Stimulated activated naive B cell treated with anti-CD40 and anti-IgM and Interleukin-4, amounts not matched to agents 10 μg/mL and 1 μg/mL and 100 μg/mL, for 72 hours (primary cell): ENCODE data around the gene NLRP10.

Experiments used
- ATAC-seq, 2 donors: fragments of 150-1000 bp; cut with Tn5 transposase; replicated peaks; 2 replicates each; pipeline ENCODE4 v1.10.0; 2021; ENCODE audit warnings: moderate library complexity in 1 of 2
- DNase-seq: peaks from one replicate; pipeline ENCODE4 v3.0.0; 2021
- H3K27ac Mint-ChIP-seq: one replicate; pipeline ENCODE4 v1.8.0; 2022; ENCODE audit warnings: mild to moderate bottlenecking, mixed read lengths
- H3K27me3 Mint-ChIP-seq, 2 donors: one replicate each; pipeline ENCODE4 v1.8.0; 2022; ENCODE audit warnings: mixed read lengths in 2 of 2
- H3K36me3 Mint-ChIP-seq, 2 donors: one replicate each; pipeline ENCODE4 v1.8.0; 2022; ENCODE audit warnings: mixed read lengths in 2 of 2, mild to moderate bottlenecking in 1 of 2
- H3K4me1 Mint-ChIP-seq, 2 donors: one replicate each; pipeline ENCODE4 v1.8.0; 2022; ENCODE audit warnings: mixed read lengths in 2 of 2, mild to moderate bottlenecking in 1 of 2
- H3K4me3 Mint-ChIP-seq, 2 donors: one replicate each; pipeline ENCODE4 v1.8.0; 2022; ENCODE audit warnings: mild to moderate bottlenecking in 2 of 2, mixed read lengths in 2 of 2, moderate library complexity in 1 of 2
- H3K9me3 Mint-ChIP-seq, 2 donors: one replicate each; pipeline ENCODE4 v1.8.0; 2022; ENCODE audit warnings: mixed read lengths in 2 of 2, mild to moderate bottlenecking in 1 of 2

The NLRP10 gene, protein sequence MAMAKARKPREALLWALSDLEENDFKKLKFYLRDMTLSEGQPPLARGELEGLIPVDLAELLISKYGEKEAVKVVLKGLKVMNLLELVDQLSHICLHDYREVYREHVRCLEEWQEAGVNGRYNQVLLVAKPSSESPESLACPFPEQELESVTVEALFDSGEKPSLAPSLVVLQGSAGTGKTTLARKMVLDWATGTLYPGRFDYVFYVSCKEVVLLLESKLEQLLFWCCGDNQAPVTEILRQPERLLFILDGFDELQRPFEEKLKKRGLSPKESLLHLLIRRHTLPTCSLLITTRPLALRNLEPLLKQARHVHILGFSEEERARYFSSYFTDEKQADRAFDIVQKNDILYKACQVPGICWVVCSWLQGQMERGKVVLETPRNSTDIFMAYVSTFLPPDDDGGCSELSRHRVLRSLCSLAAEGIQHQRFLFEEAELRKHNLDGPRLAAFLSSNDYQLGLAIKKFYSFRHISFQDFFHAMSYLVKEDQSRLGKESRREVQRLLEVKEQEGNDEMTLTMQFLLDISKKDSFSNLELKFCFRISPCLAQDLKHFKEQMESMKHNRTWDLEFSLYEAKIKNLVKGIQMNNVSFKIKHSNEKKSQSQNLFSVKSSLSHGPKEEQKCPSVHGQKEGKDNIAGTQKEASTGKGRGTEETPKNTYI

DNA sequence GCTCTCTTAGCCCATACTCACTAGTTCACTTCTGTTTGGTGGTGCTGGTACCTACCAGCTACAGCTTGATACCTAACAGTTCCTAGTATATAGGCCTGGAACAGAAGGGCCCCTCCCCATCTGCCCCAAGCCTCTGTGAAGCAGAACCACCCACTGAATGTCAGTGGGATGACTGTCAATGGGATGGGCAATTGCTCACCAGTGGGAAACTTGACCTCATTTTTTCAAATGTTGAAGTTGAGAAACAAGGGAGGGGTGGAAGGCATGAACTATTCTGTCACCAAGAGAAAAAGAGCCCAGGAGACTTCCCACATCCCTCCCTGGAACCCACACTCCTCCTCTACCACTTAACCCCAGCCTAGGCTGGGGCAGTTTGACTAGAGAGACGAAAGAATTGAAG is at the start of gene NLRP10:
NLRP10 (minus strand) TSS at position 62 of the 400 bp plus-strand sequence. CDS start 1,952 bp downstream, outside the sequence.
- H3K4me3 Mint-ChIP-seq, result no peak within 1 kb of the TSS
- no peaks in the 10 kb centered on the region for H3K36me3 Mint-ChIP-seq
- no peak within 1 kb of the TSS for H3K27ac Mint-ChIP-seq
- no peak for ATAC-seq
- DNase-seq, result no peak
- no peaks in the 10 kb centered on the region for H3K9me3 Mint-ChIP-seq
- H3K4me1 Mint-ChIP-seq, result no peaks in the 10 kb centered on the region
- peaks cover 28 to 46% of the 10 kb centered on the region in 2 donors for H3K27me3 Mint-ChIP-seq

- no peak for DNase-seq
- Mint-ChIP-seq H3K4me1 (peaks cover 4 to 7% of the 10 kb centered on the region in 2 donors), H3K9me3 (no peaks in the 10 kb centered on the region), H3K36me3 (peaks cover 0 to 3% of the 10 kb centered on the region in 2 donors), H3K27me3 (peaks cover 38 to 61% of the 10 kb centered on the region in 2 donors), H3K4me3 (no peak overlapping the region), H3K27ac (no peak overlapping the region)
- ATAC-seq, result no peak
These were observed 48.6 kb upstream of the NLRP10 start for GRCh38 chr11:8013833-8014232.

DNA sequence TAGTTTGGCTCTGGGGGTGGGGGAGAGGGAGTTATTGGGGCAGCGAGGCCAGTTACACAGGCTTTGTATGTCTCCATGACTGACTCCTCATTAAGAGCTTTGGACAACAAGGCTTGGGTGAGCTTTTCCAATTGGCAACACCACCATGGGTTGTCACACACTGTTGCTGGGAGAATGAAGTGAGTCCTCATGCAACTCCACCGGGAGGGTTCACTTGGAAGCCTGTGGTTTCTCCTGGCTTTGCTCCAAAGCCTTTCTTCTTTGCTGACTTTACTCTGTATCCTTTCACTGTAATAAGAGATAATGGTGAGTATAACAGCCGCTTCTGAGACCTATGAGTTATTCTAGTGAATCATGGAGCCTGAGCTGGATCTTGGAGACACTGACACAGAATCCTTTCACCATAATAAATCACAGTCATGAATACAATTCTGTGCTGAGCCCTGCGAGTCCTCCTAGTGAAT is 46.8 kb upstream of the NLRP10 start:
- no peak overlapping the region for H3K4me3 Mint-ChIP-seq
- no peaks in the 10 kb centered on the region for H3K9me3 Mint-ChIP-seq
- ATAC-seq (no peak), DNase-seq (no peak)
- no peaks in the 10 kb centered on the region for H3K36me3 Mint-ChIP-seq
- peaks cover 27 to 47% of the 10 kb centered on the region in 2 donors for H3K27me3 Mint-ChIP-seq
- H3K4me1 Mint-ChIP-seq, result no peaks in the 10 kb centered on the region
- no peak overlapping the region for H3K27ac Mint-ChIP-seq

DNA sequence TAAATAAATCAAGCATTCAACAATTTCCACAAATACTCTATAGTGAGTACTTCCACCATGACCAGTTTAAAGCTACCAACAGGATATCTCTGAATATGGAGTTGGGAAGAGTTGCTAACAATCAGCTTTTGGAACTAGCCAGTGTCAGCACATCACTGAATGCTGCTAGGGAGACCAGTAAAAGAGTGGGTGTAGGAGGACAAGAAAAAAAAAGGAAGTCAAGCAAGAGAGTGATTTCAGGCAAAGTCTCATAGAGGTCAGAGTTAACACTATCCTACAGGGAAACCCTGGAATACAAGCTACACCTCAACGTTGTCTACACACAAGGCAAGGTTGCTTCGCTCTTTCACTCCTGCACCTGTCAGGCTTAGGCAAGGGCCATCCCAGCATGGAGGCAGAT is 46.1 kb upstream of the NLRP10 start:
- Mint-ChIP-seq H3K27ac (no peak overlapping the region), H3K4me3 (no peak overlapping the region), H3K27me3 (peaks cover 21 to 41% of the 10 kb centered on the region in 2 donors), H3K36me3 (no peaks in the 10 kb centered on the region), H3K9me3 (no peaks in the 10 kb centered on the region), H3K4me1 (no peaks in the 10 kb centered on the region)
- DNase-seq, result no peak
- ATAC-seq, result peak; percentile 54

GRCh38 chr11:8009856-8010255 is 44.6 kb upstream of the NLRP10 start:
- DNase-seq, result no peak
- Mint-ChIP-seq H3K4me3 (no peak overlapping the region), H3K9me3 (no peaks in the 10 kb centered on the region), H3K36me3 (no peaks in the 10 kb centered on the region), H3K27ac (no peak overlapping the region), H3K27me3 (peaks cover 8 to 27% of the 10 kb centered on the region in 2 donors), H3K4me1 (no peaks in the 10 kb centered on the region)
- no peak for ATAC-seq

DNA sequence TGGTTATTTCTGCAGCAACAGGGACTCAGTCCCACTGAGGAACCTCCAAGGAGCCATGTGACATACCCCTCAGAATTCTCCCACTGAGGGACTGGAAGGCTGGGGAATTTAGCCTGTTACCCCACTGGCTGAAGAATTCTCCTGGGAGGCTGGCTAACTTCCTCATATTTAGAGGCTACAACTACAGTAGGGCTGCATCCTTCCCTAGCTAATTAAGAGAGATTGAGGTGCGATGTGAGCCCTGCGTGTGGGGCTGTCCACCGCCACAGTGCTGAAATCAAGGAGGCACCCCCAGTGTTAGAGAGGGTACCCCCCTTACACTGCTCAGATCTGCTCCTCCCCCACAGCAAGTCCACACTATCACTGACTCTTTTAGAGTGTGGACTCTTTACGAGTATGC is 43.0 kb upstream of the NLRP10 start:
- H3K4me3 Mint-ChIP-seq, result no peak overlapping the region
- ATAC-seq, result no peak
- H3K4me1 Mint-ChIP-seq, result peaks cover 0 to 2% of the 10 kb centered on the region in 2 donors
- no peaks in the 10 kb centered on the region for H3K9me3 Mint-ChIP-seq
- peaks cover 0 to 16% of the 10 kb centered on the region in 2 donors for H3K27me3 Mint-ChIP-seq
- no peak overlapping the region for H3K27ac Mint-ChIP-seq
- no peak for DNase-seq
- H3K36me3 Mint-ChIP-seq, result no peaks in the 10 kb centered on the region

- DNase-seq, result peak; percentile 6
- Mint-ChIP-seq H3K27me3 (peaks cover 0 to 16% of the 10 kb centered on the region in 2 donors), H3K27ac (no peak overlapping the region), H3K9me3 (no peaks in the 10 kb centered on the region), H3K36me3 (peaks cover 6 to 9% of the 10 kb centered on the region in 2 donors), H3K4me1 (peaks cover 0 to 7% of the 10 kb centered on the region in 2 donors), H3K4me3 (no peak overlapping the region)
- ATAC-seq, result peak; percentile 83 to 88
These were observed 41.2 kb upstream of the NLRP10 start for GRCh38 chr11:8006349-8006977.

GRCh38 chr11:8005556-8005955 is 40.3 kb upstream of the NLRP10 start:
- Mint-ChIP-seq H3K4me1 (peaks cover 0 to 7% of the 10 kb centered on the region in 2 donors), H3K9me3 (no peaks in the 10 kb centered on the region), H3K4me3 (no peak overlapping the region), H3K36me3 (peaks cover 13 to 14% of the 10 kb centered on the region in 2 donors), H3K27ac (no peak overlapping the region), H3K27me3 (peaks cover 0 to 16% of the 10 kb centered on the region in 2 donors)
- ATAC-seq, result no peak
- no peak for DNase-seq

DNA sequence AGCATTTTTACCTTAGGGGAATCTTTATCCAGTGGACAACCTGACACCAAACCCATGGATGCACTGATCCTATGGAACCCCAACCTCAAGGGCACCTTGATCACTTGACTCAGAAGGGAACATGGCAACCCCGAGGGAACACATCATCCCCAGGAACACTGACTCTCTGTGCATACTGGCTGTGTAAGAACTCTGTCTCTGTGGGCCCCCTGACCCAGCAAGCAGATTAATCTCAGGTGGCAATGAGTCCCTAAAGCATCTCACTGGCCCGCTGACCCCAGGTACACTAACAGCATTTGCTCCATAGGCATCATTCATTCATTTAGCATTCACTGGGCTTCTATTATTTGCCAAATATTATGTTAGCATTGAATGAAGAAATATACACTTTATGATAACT is 38.8 kb upstream of the NLRP10 start:
- Mint-ChIP-seq H3K4me1 (peaks cover 0 to 7% of the 10 kb centered on the region in 2 donors), H3K36me3 (peaks cover 26 to 28% of the 10 kb centered on the region in 2 donors), H3K27me3 (peaks cover 0 to 6% of the 10 kb centered on the region in 2 donors), H3K9me3 (no peaks in the 10 kb centered on the region), H3K27ac (no peak overlapping the region), H3K4me3 (no peak overlapping the region)
- DNase-seq, result no peak
- no peak for ATAC-seq

DNA sequence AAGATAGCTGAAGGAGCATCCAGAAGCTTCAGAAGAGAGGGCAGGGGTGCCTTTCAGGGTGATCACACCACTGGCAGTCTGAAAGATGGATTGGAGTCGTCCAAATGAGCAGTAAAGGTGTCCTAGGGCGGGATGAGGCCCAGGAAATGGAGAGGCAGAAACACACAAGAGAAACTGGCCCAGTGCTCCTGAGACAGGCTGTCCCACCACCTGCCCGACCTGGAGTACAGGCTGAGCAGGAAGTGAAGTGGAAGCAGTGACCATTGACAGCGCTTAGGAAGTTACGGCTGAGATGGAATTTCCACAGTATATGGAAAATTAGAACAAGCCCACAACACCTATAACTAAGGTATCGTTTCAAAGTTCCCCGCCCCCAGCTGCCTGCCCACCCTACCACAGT is 37.9 kb upstream of the NLRP10 start:
- Mint-ChIP-seq H3K27me3 (no peaks in the 10 kb centered on the region), H3K9me3 (no peaks in the 10 kb centered on the region), H3K36me3 (peaks cover 31 to 36% of the 10 kb centered on the region in 2 donors), H3K4me1 (peaks cover 0 to 7% of the 10 kb centered on the region in 2 donors), H3K27ac (no peak overlapping the region), H3K4me3 (no peak overlapping the region)
- DNase-seq, result no peak
- no peak for ATAC-seq

GRCh38 chr11:8002676-8003075 is 37.4 kb upstream of the NLRP10 start:
- Mint-ChIP-seq H3K9me3 (no peaks in the 10 kb centered on the region), H3K27ac (peak overlapping the region; percentile 27), H3K4me3 (no peak overlapping the region), H3K27me3 (no peaks in the 10 kb centered on the region), H3K4me1 (peaks cover 0 to 7% of the 10 kb centered on the region in 2 donors), H3K36me3 (peaks cover 34 to 38% of the 10 kb centered on the region in 2 donors)
- DNase-seq (no peak), ATAC-seq (no peak)

DNA sequence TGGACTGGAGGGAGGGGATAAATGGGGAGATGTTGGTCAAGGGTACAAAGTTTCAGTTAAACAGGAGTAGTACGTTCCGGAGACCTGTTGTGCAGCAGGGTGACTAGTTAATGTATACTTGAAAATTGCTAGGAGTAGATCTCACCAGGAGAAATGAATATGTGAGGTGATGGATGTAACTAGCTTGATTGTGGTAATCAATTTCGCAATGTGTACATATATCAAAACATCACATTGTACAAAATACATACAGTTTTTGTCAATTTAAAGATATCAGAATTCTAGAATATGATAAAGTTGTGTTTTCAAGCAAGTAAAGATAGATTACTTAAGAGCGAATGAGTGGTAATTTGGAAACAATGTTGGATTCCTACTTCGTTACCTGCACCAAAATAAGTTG is 35.1 kb upstream of the NLRP10 start:
- peaks cover 0 to 7% of the 10 kb centered on the region in 2 donors for H3K4me1 Mint-ChIP-seq
- no peaks in the 10 kb centered on the region for H3K27me3 Mint-ChIP-seq
- H3K36me3 Mint-ChIP-seq, result peaks cover 56 to 60% of the 10 kb centered on the region in 2 donors
- H3K4me3 Mint-ChIP-seq, result no peak overlapping the region
- no peak overlapping the region for H3K27ac Mint-ChIP-seq
- no peaks in the 10 kb centered on the region for H3K9me3 Mint-ChIP-seq
- ATAC-seq (no peak), DNase-seq (no peak)

DNA sequence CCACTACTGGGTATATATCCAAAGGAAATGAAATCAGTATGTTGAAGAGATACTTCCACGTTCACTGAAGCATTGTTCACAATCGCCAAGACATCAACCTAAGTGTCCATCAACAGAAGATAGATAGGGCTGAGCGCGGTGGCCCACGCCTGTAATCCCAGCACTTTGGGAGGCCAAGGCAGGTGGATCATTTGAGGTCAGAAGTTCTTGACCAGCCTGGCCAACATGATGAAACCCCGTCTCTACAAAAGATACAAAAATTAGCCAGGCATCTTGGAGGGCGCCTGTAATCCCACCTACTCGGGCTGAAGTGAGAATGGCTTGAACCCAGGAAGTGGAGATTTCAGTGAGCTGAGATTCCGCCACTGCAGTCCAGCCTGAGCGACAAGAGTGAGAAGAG is 34.5 kb upstream of the NLRP10 start:
- DNase-seq, result no peak
- H3K9me3 Mint-ChIP-seq, result no peaks in the 10 kb centered on the region
- peaks cover 0 to 7% of the 10 kb centered on the region in 2 donors for H3K4me1 Mint-ChIP-seq
- H3K4me3 Mint-ChIP-seq, result no peak overlapping the region
- H3K27me3 Mint-ChIP-seq, result no peaks in the 10 kb centered on the region
- peaks cover 58 to 65% of the 10 kb centered on the region in 2 donors for H3K36me3 Mint-ChIP-seq
- ATAC-seq, result no peak
- no peak overlapping the region for H3K27ac Mint-ChIP-seq

- Mint-ChIP-seq H3K27me3 (no peaks in the 10 kb centered on the region), H3K9me3 (no peaks in the 10 kb centered on the region), H3K4me3 (no peak overlapping the region), H3K27ac (no peak overlapping the region), H3K4me1 (peaks cover 10% of the 10 kb centered on the region in 2 donors), H3K36me3 (peaks cover 64 to 83% of the 10 kb centered on the region in 2 donors)
- ATAC-seq (no peak), DNase-seq (no peak)
These were observed 29.5 kb upstream of the NLRP10 start for GRCh38 chr11:7994581-7995278.
